HUDEP-2 (cell line): ENCODE data around the gene TRAPPC12.
A peak's percentile ranks its signal among the peaks of the same experiment; 100 is the strongest.
"Not testable (repeated sequence)": the region's sequence is repeated elsewhere in the genome, so short reads cannot be mapped to it uniquely, and the experiment has no call there.

Experiments
- DNase-seq, 76 experiments: peaks; one replicate each; lab custom pipeline; 2025; ENCODE audit not compliant: unreplicated experiment in 76 of 76; lab: John Stamatoyannopoulos, UW

Gene TRAPPC12

DNA sequence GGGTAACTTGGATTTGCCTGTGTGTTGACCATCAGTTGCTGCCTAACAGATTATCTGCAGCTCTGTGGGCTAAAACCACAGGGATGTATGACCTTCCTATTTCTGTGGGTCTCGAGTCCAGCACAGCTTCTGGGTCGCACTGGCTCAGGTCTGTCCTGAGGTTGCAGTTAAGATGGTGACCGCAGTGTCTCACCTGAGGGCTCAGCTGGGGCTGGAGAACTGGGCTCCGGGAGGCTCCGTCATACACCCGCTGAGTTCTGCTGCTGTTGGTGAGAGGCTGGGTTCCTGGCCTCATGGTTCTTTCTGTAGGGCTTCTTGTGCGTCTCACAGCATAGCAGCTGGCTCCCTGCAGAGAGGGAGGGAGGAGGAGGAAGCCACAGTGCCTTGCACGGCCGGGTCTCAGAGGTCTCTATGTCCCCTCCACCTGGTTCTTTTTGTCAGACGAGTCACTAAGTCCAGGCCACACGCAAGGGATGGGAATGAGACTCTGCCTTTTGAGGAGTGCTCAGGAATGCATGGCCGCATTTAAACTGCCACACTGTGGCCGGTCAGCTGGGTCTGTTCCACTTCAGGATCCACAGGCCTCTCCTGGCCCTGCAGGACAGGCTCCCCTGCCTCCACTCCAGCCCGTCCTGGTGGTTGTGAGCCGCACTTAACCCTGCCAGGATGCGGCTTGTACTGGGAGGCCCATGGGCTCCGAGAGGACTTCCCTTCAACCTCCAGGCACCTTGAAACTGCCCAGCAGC is 72.6 kb downstream of the TRAPPC12 start:
- DNase-seq: no peak

DNA sequence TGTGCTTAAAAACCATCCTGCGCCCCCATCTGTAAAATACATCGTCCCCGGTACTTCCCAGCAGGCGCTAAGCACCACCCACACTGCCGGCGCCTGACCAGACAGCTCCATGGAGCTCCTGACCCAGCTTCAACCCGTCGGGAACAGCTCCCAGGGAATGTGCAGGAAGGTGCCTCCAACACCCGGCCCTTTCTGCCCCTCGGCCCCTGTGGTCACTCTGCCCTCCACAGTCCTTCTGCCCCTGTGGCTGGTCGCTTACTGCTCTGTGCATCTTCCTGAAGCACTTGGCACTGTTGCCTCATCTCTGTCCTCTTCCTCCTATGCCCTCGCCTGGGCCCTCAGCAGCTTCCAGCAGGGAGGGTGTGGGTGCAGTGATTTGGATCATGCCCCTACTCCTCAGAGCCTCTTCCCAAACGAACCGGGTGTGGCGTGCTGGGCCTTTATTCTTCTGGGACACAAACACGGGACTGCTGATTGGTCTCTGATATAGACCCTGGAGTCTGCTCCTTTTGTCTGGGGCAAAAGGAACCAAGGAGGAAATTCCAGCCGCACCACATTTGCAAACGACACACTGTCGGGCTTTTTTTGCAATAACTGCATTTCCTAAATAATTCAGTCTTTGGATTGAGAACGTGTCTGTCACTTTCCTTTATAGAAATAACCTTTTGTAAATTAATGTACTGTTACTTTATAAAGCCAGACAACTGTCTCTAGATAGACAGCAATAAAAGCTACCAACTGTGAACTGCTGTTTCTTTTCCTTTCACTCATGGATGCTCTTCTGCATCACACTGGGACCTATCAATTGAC is 73.9 kb downstream of the TRAPPC12 start:
- DNase-seq: no peak

DNA sequence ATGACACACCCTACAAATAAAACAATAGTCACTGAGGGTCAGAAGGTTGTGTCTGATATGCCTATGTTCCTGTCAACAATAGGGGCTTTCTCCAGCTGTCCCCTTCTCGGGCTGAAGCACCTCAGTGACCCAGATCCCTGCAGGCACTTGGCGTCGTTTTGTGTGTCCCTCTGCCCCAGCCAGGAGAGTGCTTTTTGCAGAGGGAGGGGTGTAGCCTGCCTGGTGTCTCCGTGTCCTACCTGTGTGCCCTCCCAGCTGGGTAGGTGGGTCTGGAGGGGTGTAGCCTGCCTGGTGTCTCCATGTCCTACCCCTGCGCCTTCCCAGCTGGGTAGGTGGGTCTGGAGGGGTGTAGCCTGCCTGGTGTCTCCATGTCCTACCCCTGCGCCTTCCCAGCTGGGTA is 74.5 kb downstream of the TRAPPC12 start:
- not testable (repeated sequence) for DNase-seq

DNA sequence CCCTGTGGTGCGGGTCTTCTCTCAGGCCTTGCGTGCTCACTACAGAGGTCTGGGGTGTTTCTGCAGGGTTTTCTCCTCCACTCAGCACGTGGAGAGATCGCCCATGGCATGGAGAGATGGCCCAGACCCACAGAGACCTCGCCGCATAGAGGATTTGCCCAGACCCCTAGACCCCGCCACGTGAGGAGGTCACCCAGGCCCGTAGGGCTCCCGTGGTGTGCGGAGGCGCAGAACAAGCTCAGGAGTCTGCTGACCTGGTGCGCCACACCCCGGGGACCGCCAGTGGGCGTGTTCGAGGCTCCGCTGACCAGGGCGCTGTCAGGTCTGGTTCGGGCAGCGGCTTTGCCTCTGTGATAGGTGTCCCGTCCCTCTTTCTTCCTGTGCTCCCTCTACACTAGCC is 75.3 kb downstream of the TRAPPC12 start:
- no peak for DNase-seq

DNA sequence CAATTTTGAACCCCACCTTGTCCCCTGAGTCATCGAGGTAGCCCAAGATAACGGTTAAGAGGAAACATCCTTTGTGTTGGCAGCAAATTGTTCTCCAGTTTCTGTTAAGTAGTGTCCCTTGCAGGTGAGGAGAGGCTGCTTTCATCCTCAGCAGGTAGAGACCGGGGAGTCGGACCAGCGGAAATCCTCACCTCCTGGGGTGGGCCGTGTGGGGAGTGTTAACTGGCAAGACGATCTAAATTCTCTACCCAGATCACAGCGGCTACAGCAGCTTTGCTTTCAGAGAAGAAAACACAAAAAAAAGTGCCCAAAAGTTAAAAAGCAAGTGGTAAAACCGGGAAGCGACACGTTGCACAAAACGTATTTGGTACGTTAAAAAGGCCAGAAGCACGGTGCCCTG is 76.6 kb downstream of the TRAPPC12 start:
- no peak for DNase-seq

DNA sequence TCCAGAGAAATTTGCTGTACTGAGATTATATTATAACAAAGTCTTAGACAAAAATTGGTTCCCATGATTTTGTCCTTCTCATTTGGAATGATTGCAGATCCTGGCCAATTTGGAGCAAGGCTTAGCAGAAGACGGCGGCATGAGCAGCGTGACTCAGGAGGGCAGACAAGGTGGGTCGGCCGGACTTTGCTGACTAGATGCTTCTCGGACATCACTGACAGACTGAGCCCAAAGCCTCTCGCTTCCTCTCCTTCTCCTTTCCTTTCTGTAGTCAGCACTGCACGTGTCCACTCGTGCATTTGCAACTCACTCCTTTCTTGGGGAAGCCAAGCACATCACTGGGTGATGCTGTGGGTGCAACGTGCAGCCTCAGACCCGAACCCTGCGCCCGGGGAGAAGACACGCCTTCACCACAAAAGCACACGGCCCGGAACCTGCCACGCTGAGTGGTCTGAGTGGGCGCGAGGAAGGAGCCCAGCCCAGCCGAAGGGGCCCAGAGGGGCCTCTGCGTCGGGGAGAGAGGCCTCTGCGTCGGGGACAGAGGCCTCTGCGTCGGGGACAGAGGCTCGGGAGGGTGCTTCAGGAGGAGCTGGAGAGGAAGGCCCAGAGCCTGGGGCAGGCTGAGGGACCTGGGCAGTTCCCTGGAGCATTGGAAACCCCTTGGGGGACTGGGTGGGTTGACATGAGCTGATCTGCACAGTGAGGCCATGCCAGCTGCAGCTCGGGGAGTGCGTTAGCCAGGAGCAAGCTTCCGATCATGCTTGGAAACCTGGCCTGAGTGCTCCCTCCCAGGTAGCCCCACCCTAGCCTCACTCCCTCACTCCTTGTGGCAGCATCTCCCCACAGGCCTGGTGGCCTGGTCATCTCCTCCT is 78.3 kb downstream of the TRAPPC12 start:
- peak in 1 of 76 experiments; percentile 27 for DNase-seq

DNA sequence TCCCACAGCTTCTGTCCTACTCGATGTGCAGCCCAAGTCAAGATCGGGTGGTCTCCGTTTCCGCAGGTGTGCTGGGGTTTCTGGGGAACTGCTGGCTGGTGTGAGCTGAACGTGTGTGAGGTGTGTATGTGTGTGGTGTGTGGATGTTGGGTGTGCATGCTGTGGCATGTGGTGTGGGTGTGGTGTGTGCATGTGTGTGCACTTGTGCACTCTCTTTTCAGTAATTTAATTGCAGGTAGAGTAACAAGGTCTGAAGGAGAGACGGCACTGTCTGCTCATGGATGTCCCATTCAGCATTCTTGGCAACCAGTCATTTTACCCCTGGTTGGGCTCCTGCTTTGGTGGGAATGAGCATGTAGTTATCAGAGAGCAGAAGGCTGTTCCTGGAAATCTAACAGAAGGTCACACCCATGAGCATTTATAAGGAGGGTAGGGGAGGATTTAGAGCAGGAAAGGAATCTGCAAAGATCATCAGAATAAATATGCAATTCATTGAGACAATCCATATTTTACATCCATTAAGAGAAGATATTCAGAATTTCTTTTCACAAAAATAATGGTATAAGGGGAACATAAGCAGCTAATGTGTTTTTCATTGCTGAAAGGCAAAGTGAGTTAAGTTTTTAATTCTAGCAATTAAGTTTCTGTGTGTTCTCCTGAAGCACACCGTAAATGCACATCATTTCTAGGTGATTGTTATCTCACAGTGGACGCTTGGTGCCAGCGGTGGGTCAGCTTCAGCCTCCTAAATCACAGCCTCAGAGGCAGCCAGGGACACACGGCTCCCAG is 79.1 kb downstream of the TRAPPC12 start:
- DNase-seq: peak in 37 of 76 experiments; percentile 2 to 70 (median 21)

DNA sequence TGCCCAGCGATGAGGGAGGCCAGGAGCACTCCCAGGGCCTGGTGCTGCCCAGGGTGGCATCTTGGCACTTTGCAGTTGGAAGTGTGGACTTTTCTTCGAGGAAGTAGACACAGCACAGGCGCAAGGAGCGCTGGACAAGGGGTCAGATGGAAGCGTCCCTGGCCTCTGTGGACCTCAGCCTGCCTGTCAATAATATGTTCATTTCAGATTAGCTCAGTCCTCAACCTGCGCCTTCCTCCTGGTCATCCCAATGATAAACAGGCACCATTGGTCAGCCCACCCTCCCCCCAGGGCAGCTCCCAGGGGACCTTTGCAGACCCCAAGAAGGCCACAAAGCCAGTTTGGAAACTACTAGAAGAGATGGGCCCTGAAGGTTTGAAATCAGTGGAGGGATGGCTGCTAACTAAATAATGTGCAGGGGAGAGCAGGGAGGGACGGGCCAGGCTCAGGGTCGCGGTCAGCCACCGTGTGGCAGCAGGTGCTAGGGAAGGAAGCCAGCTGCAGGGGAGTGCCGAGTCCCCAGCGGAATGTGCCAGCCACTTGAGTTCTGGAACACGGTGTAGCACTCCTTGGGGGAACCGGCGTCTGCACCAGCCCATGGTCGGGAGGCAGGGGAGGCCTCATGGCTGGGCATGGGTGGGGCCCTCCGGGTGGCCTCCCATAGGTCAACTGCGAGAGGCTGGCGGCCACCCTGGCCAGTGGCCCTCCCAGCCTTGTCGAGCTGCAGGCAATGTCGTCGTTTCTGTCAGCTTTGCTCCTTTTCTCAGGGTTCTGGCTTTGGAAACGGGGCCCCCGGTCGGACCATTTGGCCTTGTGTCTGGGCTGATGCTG is 79.9 kb downstream of the TRAPPC12 start:
- DNase-seq: no peak

DNA sequence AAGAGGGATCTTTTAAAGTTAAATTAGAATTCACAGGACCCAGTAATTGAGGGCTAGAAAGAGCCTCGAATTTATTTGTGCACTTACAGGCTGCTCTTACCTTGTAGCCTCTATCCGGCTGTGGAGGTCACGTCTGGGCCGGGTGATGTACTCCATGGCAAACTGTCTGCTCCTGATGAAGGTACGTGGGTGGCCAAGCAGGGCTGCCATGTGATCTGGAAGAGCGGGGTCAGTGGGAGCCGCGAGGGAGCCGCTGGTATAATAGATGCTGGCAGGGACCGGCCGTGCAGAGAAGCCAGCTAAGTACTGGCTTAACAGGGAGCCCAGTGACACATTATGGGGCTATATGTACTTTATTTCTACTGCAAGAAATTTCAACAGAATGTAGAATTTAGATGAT is 80.7 kb downstream of the TRAPPC12 start:
- no peak for DNase-seq

DNA sequence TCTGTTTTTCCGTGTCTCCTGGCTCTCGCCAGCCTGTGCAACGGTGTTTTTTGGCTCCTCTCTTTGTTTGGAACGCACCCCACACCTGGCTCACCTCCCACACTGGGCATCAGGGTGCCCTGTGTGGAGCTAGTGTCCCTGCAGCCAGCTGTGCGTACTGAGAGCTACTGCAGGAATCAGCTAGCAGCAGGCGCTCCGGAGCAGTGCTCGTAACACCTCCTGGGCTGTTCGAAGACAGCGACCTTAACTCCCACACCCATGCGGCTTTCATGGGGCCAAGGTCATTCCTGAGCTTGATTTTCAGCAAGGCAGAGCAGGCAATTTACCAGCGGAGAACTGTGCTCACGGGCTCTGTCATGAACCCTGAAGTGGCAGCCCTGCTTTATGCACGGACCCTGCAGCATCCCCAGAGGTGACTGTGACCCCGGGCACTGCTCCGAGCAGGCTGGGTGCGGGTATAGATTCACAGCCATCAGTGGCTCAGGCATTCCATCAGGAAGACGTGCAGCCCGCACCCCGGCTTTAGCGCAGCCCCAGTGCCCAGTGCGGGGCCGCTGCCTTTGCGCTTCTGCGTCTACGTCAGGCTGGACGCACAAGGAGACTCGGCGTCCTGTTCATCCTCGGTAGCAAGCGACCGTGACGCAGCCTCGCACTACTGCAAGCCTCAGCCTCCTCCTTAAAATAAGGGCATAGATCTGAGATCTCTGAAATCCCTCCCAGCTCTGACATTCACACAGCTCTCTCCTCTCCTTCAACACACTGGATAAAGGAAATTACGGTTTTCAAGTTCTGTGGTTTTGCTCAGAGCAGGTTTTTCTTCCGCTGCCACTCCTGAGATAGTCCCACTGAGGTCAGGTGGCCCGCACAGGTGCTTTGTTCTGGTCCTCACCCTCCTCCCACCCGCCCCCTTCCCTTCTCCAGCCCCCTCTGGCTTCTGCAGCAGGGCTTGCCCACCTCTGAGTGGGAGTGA is 81.6 kb downstream of the TRAPPC12 start:
- no peak for DNase-seq

DNA sequence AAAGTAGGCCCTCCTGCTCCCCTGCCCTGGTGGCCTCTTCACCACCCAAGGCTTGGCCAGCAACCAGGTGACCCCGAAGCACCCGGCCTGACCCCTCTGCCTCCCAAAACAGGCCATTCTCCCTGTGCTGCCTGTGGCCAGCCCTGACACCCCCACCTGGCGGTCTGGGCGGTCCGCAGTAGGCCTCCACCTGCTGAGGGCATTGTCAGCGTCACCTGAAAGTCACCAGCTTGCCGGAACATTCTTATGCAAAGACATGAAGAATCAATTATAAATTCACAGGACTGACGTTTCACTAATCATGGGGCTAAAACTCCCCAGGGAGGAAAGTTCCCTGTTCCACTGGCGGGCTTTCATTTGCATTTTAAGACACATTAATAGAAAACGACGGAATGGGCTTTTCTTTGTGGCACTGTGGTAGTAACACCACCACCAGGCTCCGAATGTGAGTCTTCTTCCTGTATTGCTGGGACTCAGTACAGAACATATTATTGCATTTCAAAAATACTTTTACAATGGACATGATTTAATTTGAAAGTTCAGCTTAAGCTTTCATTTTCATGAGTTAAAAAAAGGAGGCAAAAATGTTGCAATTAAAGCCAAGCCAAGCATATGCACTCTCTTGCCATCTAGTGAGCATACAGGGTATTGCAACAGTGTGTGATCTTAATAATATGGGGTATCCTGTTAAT is 82.5 kb downstream of the TRAPPC12 start:
- peak in 29 of 76 experiments; percentile 2 to 59 (median 25) for DNase-seq

DNA sequence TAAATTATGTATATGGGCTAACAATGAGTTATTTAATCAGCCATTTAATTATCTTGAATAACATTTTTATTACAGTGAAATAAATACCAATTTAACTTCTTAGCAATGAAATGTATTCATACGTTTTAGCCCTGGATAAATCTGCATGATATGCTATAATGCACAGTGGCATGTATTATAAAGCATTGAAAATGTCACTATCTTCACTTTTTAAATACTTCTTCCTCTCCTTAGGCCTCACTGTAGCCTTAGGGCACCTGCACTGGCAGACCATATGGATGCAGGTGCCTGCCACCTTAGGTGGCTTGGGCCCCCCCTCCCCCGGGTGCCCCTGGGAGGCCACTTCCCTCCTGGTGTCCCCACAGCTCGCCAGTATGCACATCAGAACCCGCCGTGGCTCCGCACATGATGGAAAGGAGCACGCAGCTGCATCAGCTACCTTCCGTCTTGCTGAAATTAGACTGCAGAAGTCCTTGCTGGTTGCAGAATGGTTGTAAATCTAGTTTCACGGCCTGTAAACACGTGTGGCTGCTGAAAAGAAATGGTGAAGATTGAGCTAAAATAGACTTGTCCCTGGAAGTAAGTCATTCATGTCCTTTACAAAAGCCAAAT is 83.1 kb downstream of the TRAPPC12 start:
- no peak for DNase-seq

DNA sequence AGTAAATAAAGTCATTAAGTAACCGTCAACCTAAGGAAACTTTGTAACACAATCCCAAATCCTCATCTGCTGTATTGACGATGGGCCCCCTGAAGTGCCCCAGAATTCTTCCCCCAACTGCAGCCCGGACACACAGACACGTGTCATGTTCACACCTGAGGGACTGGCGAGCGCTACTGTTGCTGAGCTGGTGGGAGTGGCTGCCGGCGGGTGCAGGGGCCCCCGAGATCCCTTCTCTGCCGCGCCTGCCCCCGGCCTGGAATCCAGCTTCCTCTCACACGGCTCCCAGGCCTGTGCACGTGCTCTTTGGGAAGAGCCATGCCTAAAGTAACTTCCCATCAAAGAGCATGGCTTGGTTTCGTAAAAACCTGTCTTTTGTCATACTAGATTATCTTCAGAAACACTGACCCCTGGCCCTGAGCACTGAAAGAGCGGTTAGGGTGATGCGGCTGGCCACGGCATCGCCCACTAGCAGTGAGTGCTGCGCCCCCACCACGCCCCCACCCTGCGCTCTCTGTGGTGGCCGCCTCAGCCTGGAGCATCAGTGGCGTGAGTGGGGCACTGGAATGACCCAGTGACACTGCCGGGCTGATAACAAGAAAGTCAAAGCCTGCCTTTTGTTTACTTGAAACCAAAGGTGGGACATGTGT is 83.8 kb downstream of the TRAPPC12 start:
- no peak for DNase-seq

DNA sequence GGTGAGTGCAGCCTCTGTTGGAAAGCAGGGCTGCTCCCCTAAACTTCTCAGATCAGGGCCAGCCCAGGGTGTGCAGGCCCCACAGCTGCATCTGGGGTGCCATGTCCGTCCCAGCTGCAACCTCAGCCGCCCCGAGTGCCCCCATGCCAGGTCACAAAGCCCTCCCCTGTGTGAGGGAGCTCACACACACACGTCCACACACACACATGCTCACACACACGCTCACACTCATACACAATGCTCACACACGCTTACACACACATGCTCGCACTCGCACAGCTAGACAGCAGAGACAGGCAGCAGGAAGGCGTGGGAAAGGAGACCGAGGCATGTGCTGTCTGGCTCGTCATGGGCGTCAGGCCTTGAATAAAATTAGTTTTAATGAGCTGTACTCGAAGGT is 84.5 kb downstream of the TRAPPC12 start:
- no peak for DNase-seq

DNA sequence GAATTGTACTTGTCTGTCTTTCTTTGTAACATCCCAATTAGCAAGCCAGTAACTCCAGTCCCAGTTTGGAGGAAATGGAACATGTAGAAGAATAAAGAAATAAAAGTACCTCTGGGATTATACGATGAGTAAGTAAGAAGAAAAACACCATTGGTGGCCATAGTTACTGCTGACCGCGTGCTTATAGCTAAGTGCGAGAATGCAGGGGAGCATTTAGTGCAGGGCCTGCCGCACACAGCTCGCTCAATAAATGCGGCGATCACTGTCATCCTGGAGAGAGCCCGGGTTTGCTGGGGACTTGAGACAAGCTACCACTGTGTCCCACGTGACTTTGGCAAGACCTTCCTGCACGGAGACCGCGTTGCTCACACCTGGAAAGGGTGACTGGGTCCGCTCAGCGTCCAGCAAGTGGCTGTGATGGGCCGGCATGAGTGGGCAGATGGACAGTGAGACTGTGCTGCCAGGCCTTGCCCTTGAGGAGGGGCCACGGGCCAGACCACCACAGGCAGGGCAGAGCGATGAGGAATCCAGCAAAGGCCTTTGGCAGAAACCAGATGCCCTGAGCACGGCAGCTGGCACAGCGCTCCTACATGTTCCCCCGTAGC is 85.0 kb downstream of the TRAPPC12 start:
- no peak for DNase-seq

DNA sequence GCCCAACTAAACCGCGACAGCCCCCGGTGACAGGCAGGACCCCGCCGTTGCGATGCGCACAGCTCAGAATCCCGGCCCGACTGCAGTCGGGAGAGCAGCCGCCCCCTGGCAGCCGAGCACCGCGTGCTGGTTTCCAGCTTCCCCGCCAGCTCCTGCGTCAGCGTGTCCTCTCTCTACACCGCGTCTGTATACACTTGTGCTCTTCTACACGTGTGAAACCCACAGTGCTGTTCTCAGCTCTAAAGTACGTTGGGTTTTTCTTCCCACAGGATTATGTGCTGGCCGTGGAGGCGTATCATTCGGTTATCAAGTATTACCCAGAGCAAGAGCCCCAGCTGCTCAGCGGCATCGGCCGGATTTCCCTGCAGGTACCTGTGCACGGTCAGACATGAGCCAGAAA is 85.8 kb downstream of the TRAPPC12 start:
- no peak for DNase-seq
